HG03039 (cell line): ENCODE data around the gene SLC12A7.

ENCODE experiments used
- ATAC-seq: cut with Tn5 transposase; IDR thresholded peaks from one replicate; pipeline ENCODE4 v1.9.1; 2021; ENCODE audit warnings: mild to moderate bottlenecking, moderate library complexity; ENCODE audit not compliant: unreplicated experiment

Gene SLC12A7

GRCh38 chr5:1112596-1113331, 901 bp upstream of the SLC12A7 start:
- ATAC-seq, result no peak

- peak; percentile 12 for ATAC-seq
Measured at GRCh38 chr5:1111241-1111726, 579 bp downstream of the SLC12A7 start.

GRCh38 chr5:1110307-1111240, 1.3 kb downstream of the SLC12A7 start:
- ATAC-seq, result no peak

- no peak for ATAC-seq
Measured at GRCh38 chr5:1109542-1110306, 2.1 kb downstream of the SLC12A7 start.

GRCh38 chr5:1108865-1109174, 3.0 kb downstream of the SLC12A7 start:
- no peak for ATAC-seq

- ATAC-seq, result no peak
Measured at GRCh38 chr5:1108023-1108864, 3.6 kb downstream of the SLC12A7 start.

- no peak for ATAC-seq
Measured at GRCh38 chr5:1107167-1108022, 4.5 kb downstream of the SLC12A7 start.

GRCh38 chr5:1106385-1107166, 5.3 kb downstream of the SLC12A7 start:
- no peak for ATAC-seq

- ATAC-seq, result no peak
Measured at GRCh38 chr5:1105350-1106265, 6.3 kb downstream of the SLC12A7 start.

GRCh38 chr5:1104327-1105006, 7.4 kb downstream of the SLC12A7 start:
- ATAC-seq, result no peak

- no peak for ATAC-seq
Measured at GRCh38 chr5:1103505-1104326, 8.1 kb downstream of the SLC12A7 start.

- ATAC-seq, result no peak
Measured at GRCh38 chr5:1103093-1103492, 8.8 kb downstream of the SLC12A7 start.

GRCh38 chr5:1101961-1102713, 9.7 kb downstream of the SLC12A7 start:
- ATAC-seq, result no peak

- ATAC-seq, result no peak
Measured at GRCh38 chr5:1100664-1101574, 10.9 kb downstream of the SLC12A7 start.
